Astrocyte (in vitro differentiated cells and primary cell): ENCODE data around the gene RMP24.

Source experiments
- DNase-seq: peaks from one replicate; pipeline ENCODE4 v3.0.0-alpha.2; 2010; ENCODE audit warnings: low read depth
- FAIRE-seq: peaks from 2 replicates; lab custom pipeline; 2011; peaks lifted over from hg19 to GRCh38; lab: Jason Lieb, UNC
- H2AFZ ChIP-seq: 2 replicates; pipeline ENCODE4 v1.6.0; 2012; ENCODE audit warnings: low read depth, low read length, inconsistent platforms
- H3K27ac ChIP-seq: 2 replicates; pipeline ENCODE4 v1.5.1; 2011; ENCODE audit warnings: low read depth, low read length, inconsistent platforms
- H3K27me3 ChIP-seq: 2 replicates; pipeline ENCODE4 v1.6.0; 2011; ENCODE audit warnings: low read length, inconsistent platforms; ENCODE audit not compliant: insufficient read depth
- H3K36me3 ChIP-seq: 2 replicates; pipeline ENCODE4 v1.5.1; 2011; ENCODE audit warnings: low read length, inconsistent platforms; ENCODE audit not compliant: insufficient read depth
- H3K4me1 ChIP-seq: 2 replicates; pipeline ENCODE4 v1.5.1; 2011; ENCODE audit warnings: low read length, inconsistent platforms; ENCODE audit not compliant: insufficient read depth
- H3K4me2 ChIP-seq: 2 replicates; pipeline ENCODE4 v1.6.0; 2012; ENCODE audit warnings: low read length, inconsistent platforms
- H3K4me3 ChIP-seq: 2 replicates; pipeline ENCODE4 v1.5.1; 2011; ENCODE audit warnings: low read depth, mild to moderate bottlenecking, low read length, inconsistent platforms; ENCODE audit not compliant: insufficient read depth
- H3K79me2 ChIP-seq: 2 replicates; pipeline ENCODE4 v1.6.0; 2012; ENCODE audit warnings: mild to moderate bottlenecking, low read length, inconsistent platforms; ENCODE audit not compliant: insufficient read depth
- H3K9ac ChIP-seq: 2 replicates; pipeline ENCODE4 v1.6.0; 2012; ENCODE audit warnings: mild to moderate bottlenecking, low read length, inconsistent platforms
- H3K9me3 ChIP-seq: 2 replicates; pipeline ENCODE4 v1.5.1; 2012; ENCODE audit warnings: low read depth, mild to moderate bottlenecking, low read length, inconsistent platforms; ENCODE audit not compliant: insufficient read depth
- H4K20me1 ChIP-seq: 2 replicates; pipeline ENCODE4 v1.6.0; 2012; ENCODE audit warnings: low read length, inconsistent platforms; ENCODE audit not compliant: insufficient read depth
- H3K27ac Mint-ChIP-seq: one replicate; pipeline ENCODE4 v1.8.0; 2021; ENCODE audit warnings: mild to moderate bottlenecking, mixed read lengths; ENCODE audit not compliant: unreplicated experiment
- H3K27me3 Mint-ChIP-seq: one replicate; pipeline ENCODE4 v1.8.0; 2021; ENCODE audit warnings: low read depth, mixed read lengths; ENCODE audit not compliant: unreplicated experiment
- H3K36me3 Mint-ChIP-seq: one replicate; pipeline ENCODE4 v1.8.0; 2021; ENCODE audit warnings: low read depth, mixed read lengths; ENCODE audit not compliant: unreplicated experiment
- H3K4me1 Mint-ChIP-seq: one replicate; pipeline ENCODE4 v1.8.0; 2021; ENCODE audit warnings: low read depth, mixed read lengths; ENCODE audit not compliant: unreplicated experiment
- H3K4me3 Mint-ChIP-seq: one replicate; pipeline ENCODE4 v1.8.0; 2021; ENCODE audit warnings: mild to moderate bottlenecking, moderate library complexity, mixed read lengths; ENCODE audit not compliant: unreplicated experiment
- H3K9me3 Mint-ChIP-seq: one replicate; pipeline ENCODE4 v1.8.0; 2021; ENCODE audit warnings: mild to moderate bottlenecking, mixed read lengths; ENCODE audit not compliant: unreplicated experiment
- CTCF ChIP-seq: IDR thresholded peaks from 2 replicates; pipeline ENCODE4 v1.5.1; 2011; ENCODE audit warnings: low read depth, mild to moderate bottlenecking, inconsistent platforms, low read length, moderate library complexity; ENCODE audit not compliant: insufficient read depth
- EZH2 ChIP-seq: IDR thresholded peaks from 2 replicates; pipeline ENCODE4 v1.6.1; 2012; ENCODE audit warnings: mild to moderate bottlenecking, low read length, inconsistent platforms; ENCODE audit not compliant: insufficient read depth

RMP24 gene

GRCh38 chr18:35950628-35950982, 21.9 kb upstream of the RMP24 start:
- H3K9ac ChIP-seq: no peak overlapping the region
- Mint-ChIP-seq H3K4me1 (no peaks in the 10 kb centered on the region), H3K4me3 (peak overlapping the region; percentile 90), H3K36me3 (no peaks in the 10 kb centered on the region), H3K9me3 (peaks cover 2% of the 10 kb centered on the region), H3K27me3 (peaks cover 9% of the 10 kb centered on the region), H3K27ac (no peak overlapping the region)
- H3K79me2 ChIP-seq: no peaks in the 10 kb centered on the region
- H4K20me1 ChIP-seq: no peaks in the 10 kb centered on the region
- H2AFZ ChIP-seq: no peak overlapping the region
- H3K36me3 ChIP-seq: no peaks in the 10 kb centered on the region
- H3K27ac ChIP-seq: no peak overlapping the region
- H3K27me3 ChIP-seq: no peaks in the 10 kb centered on the region
- H3K9me3 ChIP-seq: no peaks in the 10 kb centered on the region
- no peak for DNase-seq
- peak overlapping the region; percentile 70 for H3K4me3 ChIP-seq
- peaks cover 2% of the 10 kb centered on the region for H3K4me1 ChIP-seq
- H3K4me2 ChIP-seq: peak overlapping the region; percentile 99
- TF ChIP-seq EZH2: no peak
- TF ChIP-seq CTCF: no peak
- no peak for FAIRE-seq

- H3K4me3 Mint-ChIP-seq: no peak overlapping the region
- no peak for FAIRE-seq
Measured at GRCh38 chr18:35953688-35954087, 18.8 kb upstream of the RMP24 start.

More at GRCh38 chr18:35953688-35954087, 18.8 kb upstream of the RMP24 start:
- H2AFZ ChIP-seq: no peak overlapping the region
- peaks cover 2% of the 10 kb centered on the region for H3K4me1 ChIP-seq
- no peak overlapping the region for H3K4me2 ChIP-seq
- H3K36me3 ChIP-seq: no peaks in the 10 kb centered on the region
- Mint-ChIP-seq H3K27me3 (peaks cover 9% of the 10 kb centered on the region), H3K9me3 (peaks cover 2% of the 10 kb centered on the region), H3K27ac (no peak overlapping the region), H3K4me1 (no peaks in the 10 kb centered on the region), H3K36me3 (no peaks in the 10 kb centered on the region)
- H3K9ac ChIP-seq: no peak overlapping the region
- no peak overlapping the region for H3K27ac ChIP-seq
- DNase-seq: no peak
- no peaks in the 10 kb centered on the region for H3K79me2 ChIP-seq
- H4K20me1 ChIP-seq: no peaks in the 10 kb centered on the region
- H3K9me3 ChIP-seq: no peaks in the 10 kb centered on the region
- no peaks in the 10 kb centered on the region for H3K27me3 ChIP-seq
- no peak for TF ChIP-seq EZH2
- no peak for TF ChIP-seq CTCF
- no peak overlapping the region for H3K4me3 ChIP-seq
